SK-N-MC (cell line): ENCODE results near the gene LAPTM4A.
"Not testable (repeated sequence)": the region's sequence is repeated elsewhere in the genome, so short reads cannot be mapped to it uniquely, and the experiment has no call there.

Experiments used
- DNase-seq: peaks from one replicate; pipeline ENCODE4 v3.0.0-alpha.2; 2011; ENCODE audit warnings: low read depth, low spot score
- H3K27ac ChIP-seq: fragments of 200-600 bp; sonication (generic); 2 replicates; pipeline ENCODE4 v1.5.1; 2016; ENCODE audit warnings: mixed run types
- H3K36me3 ChIP-seq: fragments of 200-600 bp; sonication (generic); 2 replicates; pipeline ENCODE4 v1.6.1; 2017; ENCODE audit warnings: antibody characterized with exemption, low read length, mixed read lengths; ENCODE audit not compliant: insufficient read depth
- H3K4me3 ChIP-seq: fragments of 200-600 bp; sonication (generic); 2 replicates; pipeline ENCODE4 v1.5.1; 2016
- H3K9ac ChIP-seq: fragments of 200-600 bp; sonication (generic); 2 replicates; pipeline ENCODE4 v1.8.0; 2017; ENCODE audit warnings: mixed run types, mixed read lengths; ENCODE audit not compliant: insufficient read length
- H3K9me3 ChIP-seq: fragments of 200-600 bp; sonication (generic); 2 replicates; pipeline ENCODE4 v1.6.1; 2017; ENCODE audit warnings: low read depth, mild to moderate bottlenecking, antibody characterized with exemption, low read length, moderate library complexity, mixed read lengths
- EZH2 ChIP-seq: fragments of 200-600 bp; sonication (generic); IDR thresholded peaks from one replicate; pipeline ENCODE4 v1.6.1; 2017; ENCODE audit warnings: antibody characterized with exemption
- FOXP2 ChIP-seq: optimal IDR thresholded peaks from 2 replicates; pipeline ENCODE3; 2011; ENCODE audit warnings: mild to moderate bottlenecking, moderate library complexity; ENCODE audit not compliant: insufficient read depth; ENCODE audit errors: extremely low read length, control extremely low read depth
- POLR2AphosphoS5 ChIP-seq: IDR thresholded peaks from 2 replicates; pipeline ENCODE4 v1.6.1; 2012; ENCODE audit warnings: mild to moderate bottlenecking, low read depth, low read length, borderline replicate concordance

The LAPTM4A gene

DNA sequence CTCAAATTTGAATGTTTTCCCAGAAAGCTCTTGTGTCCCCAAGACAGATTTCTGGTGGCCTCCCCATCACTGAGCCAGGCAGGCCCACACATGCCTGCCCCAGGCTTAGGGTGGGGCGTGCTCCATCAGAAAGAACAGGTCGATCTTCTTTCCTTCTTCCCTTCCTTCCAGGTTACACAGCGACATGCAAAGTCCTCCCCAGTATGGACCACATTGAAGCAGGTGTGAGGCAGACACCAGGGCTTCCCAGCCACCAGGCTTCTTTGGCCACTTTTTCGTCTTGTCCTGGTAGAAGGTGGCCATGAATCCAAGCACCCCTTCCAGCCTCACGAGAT, 41.4 kb upstream of the LAPTM4A start:
- Histone ChIP-seq H3K9me3 (no peaks in the 10 kb centered on the region), H3K9ac (no peak overlapping the region), H3K27ac (no peak overlapping the region), H3K4me3 (no peak overlapping the region), H3K36me3 (no peaks in the 10 kb centered on the region)
- TF ChIP-seq POLR2AphosphoS5, result no peak
- TF ChIP-seq FOXP2, result no peak
- no peak for TF ChIP-seq EZH2
- no peak for DNase-seq

GRCh38 chr2:20092226-20092900, 40.9 kb upstream of the LAPTM4A start:
- TF ChIP-seq POLR2AphosphoS5 (no peak), FOXP2 (no peak)
- no peak overlapping the region for H3K9ac ChIP-seq
- H3K27ac ChIP-seq, result no peak overlapping the region
- DNase-seq, result no peak
- H3K36me3 ChIP-seq, result no peaks in the 10 kb centered on the region
- no peaks in the 10 kb centered on the region for H3K9me3 ChIP-seq
- no peak overlapping the region for H3K4me3 ChIP-seq

DNA sequence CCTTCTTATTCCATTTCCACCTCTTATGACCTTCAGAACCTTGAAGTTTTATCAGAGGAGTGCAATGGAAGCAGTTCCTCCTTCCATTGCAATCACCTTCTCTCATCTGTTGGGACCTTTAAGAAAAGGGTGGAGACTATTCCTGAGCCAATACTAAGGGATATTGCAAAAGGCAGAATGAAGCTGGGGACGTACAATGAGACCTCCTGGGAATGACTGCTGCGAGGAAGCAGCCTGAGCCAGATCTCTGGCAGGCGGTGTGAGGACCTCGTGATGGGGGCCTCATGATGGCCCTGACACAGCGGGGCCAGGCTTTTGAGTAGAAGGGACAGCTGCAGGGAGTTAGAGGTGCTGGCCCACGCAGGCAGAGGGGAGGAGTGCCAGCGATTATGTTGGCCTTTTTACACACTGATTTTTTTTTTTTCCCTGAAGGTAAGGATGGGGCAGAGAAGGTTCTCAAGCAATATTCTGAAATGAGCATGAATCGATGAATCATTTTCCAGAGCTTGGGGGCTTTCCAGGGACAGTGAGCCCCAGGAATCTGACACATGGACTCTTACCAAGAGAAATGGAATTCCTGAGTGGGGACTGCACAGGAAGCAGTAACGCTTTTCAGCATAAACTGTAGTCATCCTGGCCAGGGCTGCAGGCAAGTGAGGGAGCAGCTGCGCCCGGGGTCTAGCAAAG, 40.0 kb upstream of the LAPTM4A start:
- no peaks in the 10 kb centered on the region for H3K36me3 ChIP-seq
- no peak for TF ChIP-seq EZH2
- TF ChIP-seq FOXP2, result no peak
- TF ChIP-seq POLR2AphosphoS5, result no peak
- peak overlapping the region; percentile 13 for H3K4me3 ChIP-seq
- no peak for DNase-seq
- H3K9ac ChIP-seq, result peak overlapping the region; percentile 25
- H3K9me3 ChIP-seq, result no peaks in the 10 kb centered on the region
- peak overlapping the region; percentile 38; the same call in 1 of the 2 replicates for H3K27ac ChIP-seq

DNA sequence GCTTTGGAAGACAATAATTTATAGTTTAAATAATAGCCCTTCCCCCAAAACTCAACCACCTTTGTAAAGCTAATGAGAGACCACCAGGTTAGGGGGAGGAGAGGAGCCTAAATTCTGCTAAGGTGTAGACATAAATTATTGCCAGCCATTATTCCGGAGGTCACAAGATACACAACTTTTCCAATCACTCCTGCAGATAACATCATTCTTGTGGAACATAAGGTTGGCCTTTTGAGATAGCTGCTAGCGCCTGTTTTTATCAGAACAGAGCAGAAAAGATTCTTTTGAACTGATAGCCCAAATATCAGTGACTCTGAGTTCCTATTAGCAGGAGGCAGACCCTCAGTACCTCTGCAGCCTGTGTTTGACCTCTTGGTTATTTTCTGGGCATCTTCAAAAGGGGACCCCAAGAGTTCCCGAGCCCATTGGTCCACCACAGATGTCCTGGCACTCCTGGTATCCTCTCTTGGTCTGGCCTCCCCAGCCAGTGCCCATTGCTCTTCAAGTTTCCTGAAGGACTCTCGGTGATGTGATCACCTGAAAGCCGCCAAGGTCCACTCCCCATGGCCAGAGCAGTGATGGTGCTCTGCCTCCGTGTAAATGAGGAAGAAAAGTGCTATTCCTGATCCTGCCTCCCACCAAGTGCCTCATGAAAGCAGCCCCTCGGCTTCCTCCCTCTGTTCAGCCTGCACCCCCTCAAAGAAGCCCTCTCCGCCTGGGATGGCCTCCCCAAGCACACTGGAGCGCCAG, 38.5 kb upstream of the LAPTM4A start:
- no peaks in the 10 kb centered on the region for H3K36me3 ChIP-seq
- H3K9ac ChIP-seq, result no peak overlapping the region
- no peak overlapping the region for H3K4me3 ChIP-seq
- TF ChIP-seq EZH2 (no peak), FOXP2 (no peak), POLR2AphosphoS5 (no peak)
- DNase-seq, result no peak
- H3K27ac ChIP-seq, result no peak overlapping the region
- H3K9me3 ChIP-seq, result no peaks in the 10 kb centered on the region

GRCh38 chr2:20085909-20086308, 34.5 kb upstream of the LAPTM4A start:
- not testable (repeated sequence) for H3K27ac ChIP-seq

DNA sequence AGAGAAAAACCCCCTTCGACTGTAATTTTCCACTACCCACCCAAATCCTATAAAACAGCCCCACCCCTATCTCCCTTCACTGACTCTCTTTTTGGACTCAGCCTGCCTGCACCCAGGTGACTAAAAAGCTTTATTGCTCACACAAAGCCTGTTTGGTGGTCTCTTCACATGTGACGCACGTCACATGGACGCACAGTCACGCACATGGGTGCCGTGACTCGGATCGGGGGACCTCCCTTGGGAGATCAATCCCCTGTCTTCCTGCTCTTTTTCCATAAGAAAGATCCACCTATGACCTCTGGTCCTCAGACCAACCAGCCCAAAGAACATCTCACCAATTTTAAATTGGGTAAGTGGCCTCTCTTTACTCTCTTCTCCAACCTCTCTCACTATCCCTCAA, 31.4 kb upstream of the LAPTM4A start:
- H3K9me3 ChIP-seq, DNase-seq, H3K27ac ChIP-seq, H3K9ac ChIP-seq, H3K4me3 ChIP-seq, H3K36me3 ChIP-seq: not testable (repeated sequence)

More at GRCh38 chr2:20085909-20086308, 34.5 kb upstream of the LAPTM4A start:
- not testable (repeated sequence) for H3K4me3 ChIP-seq, H3K9me3 ChIP-seq, H3K9ac ChIP-seq, DNase-seq, H3K36me3 ChIP-seq

- TF ChIP-seq POLR2AphosphoS5, result no peak
- H3K27ac ChIP-seq, result no peak overlapping the region
These were observed 30.4 kb upstream of the LAPTM4A start for GRCh38 chr2:20081841-20082240.

DNA sequence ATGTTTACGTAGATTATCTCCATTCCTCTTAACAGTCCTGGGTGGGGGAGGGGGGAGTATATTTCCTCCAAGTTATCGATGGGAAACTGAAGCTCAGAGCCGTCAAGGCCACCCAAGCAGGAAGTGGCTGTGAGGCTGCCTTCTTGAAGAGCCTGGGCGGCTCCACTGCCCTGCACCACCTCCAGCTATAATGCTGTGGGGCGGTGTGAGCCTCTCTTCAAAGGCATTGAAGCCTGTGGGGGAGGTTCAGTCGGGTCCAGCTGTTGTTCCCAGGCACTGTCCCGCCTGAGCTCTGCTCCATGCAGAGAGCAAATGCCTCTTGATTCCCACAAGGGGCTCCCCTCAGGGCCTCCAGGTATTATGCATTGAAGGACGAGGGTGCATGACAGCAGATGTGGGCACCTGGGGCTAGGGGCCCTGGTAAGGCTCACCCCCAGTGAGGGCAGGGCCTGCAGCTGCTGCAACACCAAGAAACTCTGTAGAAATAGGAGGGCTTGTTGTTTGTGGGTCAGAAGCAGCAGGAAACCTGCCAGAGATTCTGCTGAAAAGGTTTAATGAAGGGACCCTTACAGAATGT, 29.5 kb upstream of the LAPTM4A start:
- no peaks in the 10 kb centered on the region for H3K9me3 ChIP-seq
- no peaks in the 10 kb centered on the region for H3K36me3 ChIP-seq
- peak overlapping the region; percentile 73 for H3K27ac ChIP-seq
- no peak overlapping the region for H3K9ac ChIP-seq
- TF ChIP-seq EZH2, result no peak
- TF ChIP-seq POLR2AphosphoS5, result no peak
- no peak for DNase-seq
- H3K4me3 ChIP-seq, result no peak overlapping the region

More at GRCh38 chr2:20081841-20082240, 30.4 kb upstream of the LAPTM4A start:
- Histone ChIP-seq H3K9me3 (no peaks in the 10 kb centered on the region), H3K4me3 (no peak overlapping the region), H3K36me3 (no peaks in the 10 kb centered on the region), H3K9ac (no peak overlapping the region)
- no peak for DNase-seq

- no peak for DNase-seq
These were observed 29.0 kb upstream of the LAPTM4A start for GRCh38 chr2:20080428-20080827.

More at GRCh38 chr2:20080428-20080827, 29.0 kb upstream of the LAPTM4A start:
- Histone ChIP-seq H3K9ac (no peak overlapping the region), H3K36me3 (no peaks in the 10 kb centered on the region), H3K27ac (no peak overlapping the region), H3K4me3 (no peak overlapping the region), H3K9me3 (no peaks in the 10 kb centered on the region)
- TF ChIP-seq POLR2AphosphoS5, result no peak
- TF ChIP-seq FOXP2, result no peak
